ENCODE measurements around the gene KIAA0319L.
A peak's percentile ranks its signal among the peaks of the same experiment; 100 is the strongest.

The KIAA0319L gene

GRCh38 chr1:35509558-35509957, 47.6 kb downstream of the KIAA0319L start:
- H3K79me2 ChIP-seq (ENCODE audit: control insufficient read depth, low read length), result peaks cover 21% of the 10 kb centered on the region
- H3K9me2 ChIP-seq (replicated peaks; ENCODE audit: control insufficient read depth, low read length), result no peaks in the 10 kb centered on the region
- peaks cover 19% of the 10 kb centered on the region for H3K4me1 ChIP-seq (ENCODE audit: control insufficient read depth, low read length)
- no peak overlapping the region for H3K4me3 ChIP-seq (ENCODE audit: low read length)
- H3K27me3 ChIP-seq (ENCODE audit: control insufficient read depth, low read length), result no peaks in the 10 kb centered on the region
- no peaks in the 10 kb centered on the region for H3F3A ChIP-seq (ENCODE audit: control insufficient read depth, insufficient read depth)
- no peak overlapping the region for H3K27ac ChIP-seq (ENCODE audit: low read depth, low read length)
- peaks cover 20% of the 10 kb centered on the region for H3K36me3 ChIP-seq (ENCODE audit: control insufficient read depth, low read length)
- no peaks in the 10 kb centered on the region for H3K9me3 ChIP-seq (ENCODE audit: control insufficient read depth, insufficient read depth, low read length)
- H4K20me1 ChIP-seq (ENCODE audit: control insufficient read depth, insufficient read depth, low read depth, low read length), result no peaks in the 10 kb centered on the region
- no peak for TF ChIP-seq EZH2phosphoT487 (IDR thresholded peaks at IDR 0.05; ENCODE audit: borderline replicate concordance, low read length)
- no peak for TF ChIP-seq CTCF (IDR thresholded peaks at IDR 0.05; ENCODE audit: low read depth, low read length, poor library complexity, severe bottlenecking)
- no peak overlapping the region for H3K4me2 ChIP-seq (ENCODE audit: low read length)

GRCh38 chr1:35507947-35508346, 49.3 kb downstream of the KIAA0319L start:
- Histone ChIP-seq H4K20me1 (ENCODE audit: control insufficient read depth, insufficient read depth, low read depth, low read length) (no peaks in the 10 kb centered on the region), H3K27ac (ENCODE audit: low read depth, low read length) (no peak overlapping the region)

GRCh38 chr1:35506960-35507912, 50.0 kb downstream of the KIAA0319L start:
- Histone ChIP-seq H3K9me3 (ENCODE audit: control insufficient read depth, insufficient read depth, low read length) (no peaks in the 10 kb centered on the region), H3K27ac (ENCODE audit: low read depth, low read length) (no peak overlapping the region), H3K9me2 (replicated peaks; ENCODE audit: control insufficient read depth, low read length) (no peaks in the 10 kb centered on the region), H3K36me3 (ENCODE audit: control insufficient read depth, low read length) (peaks cover 20% of the 10 kb centered on the region), H3K4me1 (ENCODE audit: control insufficient read depth, low read length) (peaks cover 19% of the 10 kb centered on the region), H3K79me2 (ENCODE audit: control insufficient read depth, low read length) (peaks cover 14% of the 10 kb centered on the region), H3K27me3 (ENCODE audit: control insufficient read depth, low read length) (no peaks in the 10 kb centered on the region), H3F3A (ENCODE audit: control insufficient read depth, insufficient read depth) (no peaks in the 10 kb centered on the region), H3K4me3 (ENCODE audit: low read length) (no peak overlapping the region), H4K20me1 (ENCODE audit: control insufficient read depth, insufficient read depth, low read depth, low read length) (no peaks in the 10 kb centered on the region), H3K4me2 (ENCODE audit: low read length) (peak overlapping the region; percentile 3; the same call in 1 of the 2 replicates)
- TF ChIP-seq EZH2phosphoT487 (IDR thresholded peaks at IDR 0.05; ENCODE audit: borderline replicate concordance, low read length), result no peak
- no peak for TF ChIP-seq CTCF (IDR thresholded peaks at IDR 0.05; ENCODE audit: low read depth, low read length, poor library complexity, severe bottlenecking)

More at GRCh38 chr1:35507947-35508346, 49.3 kb downstream of the KIAA0319L start:
- Histone ChIP-seq H3K79me2 (ENCODE audit: control insufficient read depth, low read length) (peaks cover 14% of the 10 kb centered on the region), H3K4me1 (ENCODE audit: control insufficient read depth, low read length) (peaks cover 19% of the 10 kb centered on the region), H3K36me3 (ENCODE audit: control insufficient read depth, low read length) (peaks cover 20% of the 10 kb centered on the region), H3K4me3 (ENCODE audit: low read length) (no peak overlapping the region), H3F3A (ENCODE audit: control insufficient read depth, insufficient read depth) (no peaks in the 10 kb centered on the region), H3K4me2 (ENCODE audit: low read length) (no peak overlapping the region), H3K9me3 (ENCODE audit: control insufficient read depth, insufficient read depth, low read length) (no peaks in the 10 kb centered on the region), H3K27me3 (ENCODE audit: control insufficient read depth, low read length) (no peaks in the 10 kb centered on the region), H3K9me2 (replicated peaks; ENCODE audit: control insufficient read depth, low read length) (no peaks in the 10 kb centered on the region)
- TF ChIP-seq CTCF (IDR thresholded peaks at IDR 0.05; ENCODE audit: low read depth, low read length, poor library complexity, severe bottlenecking) (no peak), EZH2phosphoT487 (IDR thresholded peaks at IDR 0.05; ENCODE audit: borderline replicate concordance, low read length) (no peak)

Data from DOHH2 (cell line).